HCT116 (cell line): ENCODE measurements around the gene MTHFSD. TPM values are rescaled to one million over a fixed set of nuclear protein-coding genes. Genes with fewer than 3 reads are reported as not detected.

Experiments
- ATAC-seq: fragments of 200-7000 bp; cut with Tn5 transposase; 2 replicates; pipeline ENCODE4 v1.9.1; 2020; ENCODE audit warnings: mild to moderate bottlenecking, moderate library complexity
- BruUV-seq: library from RNA; stranded (reverse); fragments of 400-500 nt; replicated peaks from 2 replicates; lab custom pipeline; 2021; lab: Mats Ljungman, UMichigan
- CTCF ChIA-PET: fragments of 300-600 bp; sonication (Branson Sonifier 250); formaldehyde crosslinking; loops from one replicate; lab custom pipeline; 2021; ENCODE audit warnings: antibody characterized with exemption; lab: Charles Lee
- POLR2A ChIA-PET: fragments of 300-600, 350-600 bp; sonication (Branson Sonifier 250); formaldehyde crosslinking; loops from one replicate; lab custom pipeline; 2021; ENCODE audit warnings: antibody characterized with exemption; lab: Charles Lee
- RAD21 ChIA-PET, 2 experiments: fragments of 300-600 bp; sonication (Branson Sonifier 250); formaldehyde crosslinking; loops; one replicate each; lab custom pipeline; 2023; ENCODE audit warnings: low total read pairs in 2 of 2; ENCODE audit not compliant: uncharacterized antibody in 2 of 2, unreplicated experiment in 2 of 2, low non-redundant PET in 1 of 2; lab: Charles Lee
- DNase-seq: peaks from one replicate; pipeline ENCODE4 v3.0.0-alpha.2; 2010; ENCODE audit warnings: low read depth, low spot score
- H2AFZ ChIP-seq: fragments of 200-600 bp; shearing (Covaris generic), sonication (generic); 2 replicates; pipeline ENCODE4 v1.6.1; 2017; ENCODE audit warnings: low read depth, mixed run types, mixed read lengths, antibody characterized with exemption, low read length; ENCODE audit not compliant: poor library complexity, severe bottlenecking
- H3K27ac ChIP-seq: 2 replicates; pipeline ENCODE4 v1.5.1; 2012; ENCODE audit warnings: low read depth, low read length
- H3K27me3 ChIP-seq: fragments of 200-600 bp; sonication (generic); 2 replicates; pipeline ENCODE4 v1.6.1; 2016; ENCODE audit warnings: mixed run types, low read length, mixed read lengths; ENCODE audit not compliant: insufficient read depth
- H3K36me3 ChIP-seq, 2 experiments: fragments of 200-500 bp in 1 of 2; fragments of 200-600 bp in 1 of 2; sonication (Bioruptor generic) in 1 of 2; sonication (generic) in 1 of 2; 2 replicates each; pipeline versions ENCODE4 v1.5.1 to v1.6.1; 2014 to 2016; ENCODE audit warnings: low read length in 2 of 2, inconsistent platforms in 1 of 2, mixed read lengths in 1 of 2, mixed run types in 1 of 2; ENCODE audit not compliant: insufficient read depth in 2 of 2, control insufficient read depth in 1 of 2
- H3K4me1 ChIP-seq, 2 experiments: fragments of 200-600 bp in 1 of 2; sonication (generic) in 1 of 2; 2 replicates each; pipeline versions ENCODE4 v1.5.1 to v1.6.1; 2012 to 2017; ENCODE audit warnings: low read length in 2 of 2, inconsistent platforms in 1 of 2, mild to moderate bottlenecking in 1 of 2, mixed read lengths in 1 of 2, mixed run types in 1 of 2, moderate library complexity in 1 of 2; ENCODE audit not compliant: insufficient read depth in 2 of 2, control insufficient read depth in 1 of 2
- H3K4me2 ChIP-seq: fragments of 200-600 bp; sonication (generic); 2 replicates; pipeline ENCODE4 v1.6.1; 2017; ENCODE audit warnings: mixed run types, low read length, mixed read lengths
- H3K4me3 ChIP-seq, 2 experiments: fragments of 200-600 bp in 1 of 2; sonication (generic) in 1 of 2; replicated peaks in 1 of 2; 2 replicates each; pipeline ENCODE4 v1.5.1; 2011 to 2016; ENCODE audit warnings: low read length in 2 of 2, control low read depth in 1 of 2, low read depth in 1 of 2, mild to moderate bottlenecking in 1 of 2, mixed read lengths in 1 of 2, mixed run types in 1 of 2
- H3K79me2 ChIP-seq: fragments of 200-600 bp; sonication (generic); 2 replicates; pipeline ENCODE4 v1.6.1; 2017; ENCODE audit warnings: mild to moderate bottlenecking, mixed run types, low read length, moderate library complexity, mixed read lengths; ENCODE audit not compliant: insufficient read depth
- H3K9ac ChIP-seq: fragments of 200-600 bp; sonication (generic); 2 replicates; pipeline ENCODE4 v1.6.1; 2016; ENCODE audit warnings: low read length, mixed read lengths
- H3K9me2 ChIP-seq: fragments of 200-600 bp; sonication (generic), shearing (Covaris generic); 2 replicates; pipeline ENCODE4 v1.6.1; 2017; ENCODE audit warnings: mixed run types, mild to moderate bottlenecking, moderate library complexity; ENCODE audit not compliant: insufficient read depth
- H3K9me3 ChIP-seq, 2 experiments: fragments of 200-500 bp in 1 of 2; fragments of 200-600 bp in 1 of 2; sonication (Bioruptor generic) in 1 of 2; sonication (generic) in 1 of 2; 2 replicates each; pipeline ENCODE4 v1.6.1; 2014 to 2017; ENCODE audit warnings: low read length in 2 of 2, mixed read lengths in 2 of 2, inconsistent platforms in 1 of 2, low read depth in 1 of 2, mild to moderate bottlenecking in 1 of 2, mixed run types in 1 of 2, moderate library complexity in 1 of 2; ENCODE audit not compliant: control insufficient read depth in 1 of 2, insufficient read depth in 1 of 2
- H4K20me1 ChIP-seq: fragments of 200-600 bp; sonication (generic), shearing (Covaris generic); 2 replicates; pipeline ENCODE4 v1.6.1; 2017; ENCODE audit warnings: mixed run types, mild to moderate bottlenecking, moderate library complexity; ENCODE audit not compliant: insufficient read depth
- CBX3 ChIP-seq: IDR thresholded peaks from 2 replicates; pipeline ENCODE4 v1.6.1; 2012; ENCODE audit warnings: low read depth
- EGR1 ChIP-seq: IDR thresholded peaks from 2 replicates; pipeline ENCODE4 v1.6.1; 2012; ENCODE audit warnings: low read depth
- ELF1 ChIP-seq: IDR thresholded peaks from 2 replicates; pipeline ENCODE4 v1.6.1; 2012; ENCODE audit warnings: low read depth, borderline replicate concordance
- EZH2phosphoT487 ChIP-seq: fragments of 200-600 bp; IDR thresholded peaks from 2 replicates; pipeline ENCODE4 v1.6.1; 2018; ENCODE audit warnings: antibody characterized with exemption, borderline replicate concordance
- FOSL1 ChIP-seq: IDR thresholded peaks from 2 replicates; pipeline ENCODE4 v1.6.1; 2012; ENCODE audit warnings: low read depth
- JUND ChIP-seq: IDR thresholded peaks from 2 replicates; pipeline ENCODE4 v1.6.1; 2012
- POLR2A ChIP-seq: IDR thresholded peaks from 2 replicates; pipeline ENCODE4 v1.7.0; 2011; ENCODE audit warnings: borderline replicate concordance; ENCODE audit not compliant: insufficient read depth, insufficient read length; ENCODE audit errors: extremely low read depth
- RAD21 ChIP-seq: IDR thresholded peaks from 2 replicates; pipeline ENCODE4 v1.6.1; 2012; ENCODE audit warnings: low read depth, mild to moderate bottlenecking
- REST ChIP-seq: IDR thresholded peaks from 2 replicates; pipeline ENCODE4 v1.6.1; 2012; ENCODE audit warnings: low read depth
- SIN3A ChIP-seq: IDR thresholded peaks from 2 replicates; pipeline ENCODE4 v1.6.1; 2012; ENCODE audit warnings: low read depth
- SRF ChIP-seq: IDR thresholded peaks from 2 replicates; pipeline ENCODE4 v1.6.1; 2012; ENCODE audit warnings: low read depth
- TCF7L2 ChIP-seq: IDR thresholded peaks from 2 replicates; pipeline ENCODE4 v1.7.0; 2011; ENCODE audit warnings: borderline replicate concordance, inconsistent platforms; ENCODE audit not compliant: insufficient read depth, insufficient read length; ENCODE audit errors: extremely low read depth
- YY1 ChIP-seq: IDR thresholded peaks from 2 replicates; pipeline ENCODE4 v1.6.1; 2011; ENCODE audit warnings: low read length, low read depth, moderate library complexity, mild to moderate bottlenecking; ENCODE audit not compliant: insufficient replicate concordance; ENCODE audit errors: extremely low read depth
- intact Hi-C: fragments of 100-400 bp; cut with micrococcal nuclease; formaldehyde crosslinking; loops from 2 replicates; pipeline ENCODE4 v1.10.0; 2022
- total RNA-seq: library from RNA; stranded (reverse); gene quantifications from one replicate; pipeline ENCODE4 v1.2.1, GENCODE V29; 2021; ENCODE audit not compliant: unreplicated experiment
- TF ChIP-seq, protein P1 (sequence below), 3 experiments: fragments of 200-600 bp in 1 of 3; sonication (generic) in 1 of 3; IDR thresholded peaks in 2 of 3; conservative IDR thresholded peaks in 1 of 3; 2 replicates each; pipeline ENCODE4 v1.5.1; 2012 to 2017; ENCODE audit warnings: low read depth in 2 of 3, low read length in 2 of 3, antibody characterized with exemption in 1 of 3, borderline replicate concordance in 1 of 3, control low read depth in 1 of 3, mild to moderate bottlenecking in 1 of 3, mixed read lengths in 1 of 3, mixed run types in 1 of 3, moderate library complexity in 1 of 3; ENCODE audit not compliant: insufficient read depth in 1 of 3
- TF ChIP-seq, protein P2 (sequence below): IDR thresholded peaks from 2 replicates; pipeline ENCODE4 v1.6.1; 2012

The MTHFSD gene
- total RNA-seq, 1 experiment from 2014 or later, result 33.1 TPM

GRCh38 chr16:86572041-86572521 lies 17.0 kb upstream of the MTHFSD start:
- no peak for ATAC-seq
- CTCF ChIA-PET, result no interaction called here
- intact Hi-C loops, result no loop called here
- Histone ChIP-seq H3K9ac (no peak overlapping the region), H3K9me3 (no peaks in the 10 kb centered on the region), H3K9me2 (no peaks in the 10 kb centered on the region), H3K27me3 (0 out of 2 replicates have a peak, but pooled peaks cover 5% of the 10 kb centered on the region), H4K20me1 (no peaks in the 10 kb centered on the region), H3K79me2 (no peaks in the 10 kb centered on the region), H3K4me1 (peaks cover 11 to 17% of the 10 kb centered on the region in 2 experiments; a peak in 3 of 4 replicates), H2AFZ (no peak overlapping the region), H3K4me3 (no peak overlapping the region), H3K36me3 (no peaks in the 10 kb centered on the region), H3K4me2 (no peak overlapping the region), H3K27ac (no peak overlapping the region)
- RAD21 ChIA-PET, result no interaction called here
- no peak for TF ChIP-seq YY1
- TF ChIP-seq TCF7L2, result no peak
- TF ChIP-seq RAD21, result no peak
- TF ChIP-seq SRF, result no peak
- no peak for TF ChIP-seq FOSL1
- TF ChIP-seq POLR2A, result no peak
- no peak for TF ChIP-seq EGR1
- no peak for TF ChIP-seq JUND
- no peak for TF ChIP-seq ELF1
- no peak for TF ChIP-seq REST
- TF ChIP-seq EZH2phosphoT487, result no peak
- TF ChIP-seq CBX3, result no peak
- TF ChIP-seq, protein P1, sequence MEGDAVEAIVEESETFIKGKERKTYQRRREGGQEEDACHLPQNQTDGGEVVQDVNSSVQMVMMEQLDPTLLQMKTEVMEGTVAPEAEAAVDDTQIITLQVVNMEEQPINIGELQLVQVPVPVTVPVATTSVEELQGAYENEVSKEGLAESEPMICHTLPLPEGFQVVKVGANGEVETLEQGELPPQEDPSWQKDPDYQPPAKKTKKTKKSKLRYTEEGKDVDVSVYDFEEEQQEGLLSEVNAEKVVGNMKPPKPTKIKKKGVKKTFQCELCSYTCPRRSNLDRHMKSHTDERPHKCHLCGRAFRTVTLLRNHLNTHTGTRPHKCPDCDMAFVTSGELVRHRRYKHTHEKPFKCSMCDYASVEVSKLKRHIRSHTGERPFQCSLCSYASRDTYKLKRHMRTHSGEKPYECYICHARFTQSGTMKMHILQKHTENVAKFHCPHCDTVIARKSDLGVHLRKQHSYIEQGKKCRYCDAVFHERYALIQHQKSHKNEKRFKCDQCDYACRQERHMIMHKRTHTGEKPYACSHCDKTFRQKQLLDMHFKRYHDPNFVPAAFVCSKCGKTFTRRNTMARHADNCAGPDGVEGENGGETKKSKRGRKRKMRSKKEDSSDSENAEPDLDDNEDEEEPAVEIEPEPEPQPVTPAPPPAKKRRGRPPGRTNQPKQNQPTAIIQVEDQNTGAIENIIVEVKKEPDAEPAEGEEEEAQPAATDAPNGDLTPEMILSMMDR (IDR thresholded peaks at IDR 0.05 in 2 of 3, conservative IDR thresholded peaks at IDR 0.05 in 1 of 3; ENCODE audit: borderline replicate concordance in 1 of 3, insufficient read depth in 1 of 3, low read depth in 2 of 3, low read length in 2 of 3), result no peak
- TF ChIP-seq, protein P2, sequence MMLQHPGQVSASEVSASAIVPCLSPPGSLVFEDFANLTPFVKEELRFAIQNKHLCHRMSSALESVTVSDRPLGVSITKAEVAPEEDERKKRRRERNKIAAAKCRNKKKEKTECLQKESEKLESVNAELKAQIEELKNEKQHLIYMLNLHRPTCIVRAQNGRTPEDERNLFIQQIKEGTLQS, result no peak
- TF ChIP-seq SIN3A, result no peak
- POLR2A ChIA-PET, result no interaction called here
- no TSS peak for BruUV-seq
- DNase-seq, result no peak
